Suppressor macrophage (primary cell): ENCODE results near the gene JMJD4.

Experiments used
- DNase-seq, 4 experiments: peaks; one replicate each; pipeline ENCODE4 v3.0.0-alpha.2; 2020 to 2022
- total RNA-seq, 17 experiments: gene quantifications; one replicate each; lab custom pipeline; 2026; ENCODE audit warnings: mixed read lengths in 6 of 17, inconsistent platforms in 3 of 17; lab: John Stamatoyannopoulos, UW

The JMJD4 gene
- total RNA-seq: 6.8 to 29.4 (median 17.2) reads per million in 17 experiments

GRCh38 chr1:227734856-227735538 is at the start of gene JMJD4, which contains the start of gene SNAP47:
TSS of gene JMJD4 (minus strand) at chr1:227735302. CDS start at chr1:227735273, 29 bp downstream.
TSS of gene SNAP47 (plus strand) at chr1:227735435. CDS start at chr1:227747737, 12,302 bp downstream.
- DNase-seq: peak; percentile 94 to 97 (median 96)

DNA sequence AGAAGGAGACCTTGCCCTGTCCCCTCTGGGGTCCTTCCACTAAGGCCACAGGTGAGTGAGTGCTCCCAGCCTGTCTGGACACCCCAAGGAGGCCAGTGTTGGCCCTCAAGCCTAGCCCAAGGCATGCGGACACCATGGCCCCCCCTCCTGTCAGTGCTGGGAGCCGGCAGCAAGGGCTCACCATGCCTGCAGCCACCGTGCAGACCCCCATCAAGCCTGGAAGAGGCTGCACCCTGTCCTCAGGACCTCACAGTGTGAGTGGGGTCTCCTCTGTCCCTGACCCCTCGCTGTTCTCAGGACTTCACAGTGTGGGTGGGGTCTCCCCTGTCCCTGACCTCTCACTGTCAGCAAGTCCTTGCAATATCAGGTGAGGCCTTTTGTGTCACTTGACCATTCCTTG is 47.1 kb upstream of the JMJD4 start:
- no peak for DNase-seq

- DNase-seq: no peak
These were observed 46.3 kb upstream of the JMJD4 start for GRCh38 chr1:227781314-227781930.

GRCh38 chr1:227780101-227781044 is 45.3 kb upstream of the JMJD4 start:
- DNase-seq: no peak

GRCh38 chr1:227779685-227780084 is 44.6 kb upstream of the JMJD4 start:
- no peak for DNase-seq

DNA sequence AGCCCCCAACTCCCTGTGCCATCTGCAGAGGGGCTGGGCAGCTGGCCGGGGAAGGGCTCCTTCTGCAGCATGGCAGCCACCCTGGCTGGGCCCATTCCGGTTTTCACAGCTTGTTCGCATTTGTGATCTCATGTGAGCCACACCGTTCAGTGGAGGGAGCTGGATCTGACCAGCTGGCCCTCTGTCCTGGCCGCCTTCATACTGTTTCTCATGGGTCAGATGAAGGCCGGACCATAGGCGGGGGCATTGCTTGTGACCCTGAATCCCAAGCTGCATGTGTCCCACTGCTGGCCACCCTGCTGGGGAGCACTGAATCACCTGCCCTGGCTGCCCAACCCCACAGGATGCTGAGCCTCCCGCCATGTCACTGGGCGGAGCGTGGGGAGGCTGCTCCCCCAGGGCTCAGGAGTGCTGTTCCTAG is 43.9 kb upstream of the JMJD4 start:
- no peak for DNase-seq

DNA sequence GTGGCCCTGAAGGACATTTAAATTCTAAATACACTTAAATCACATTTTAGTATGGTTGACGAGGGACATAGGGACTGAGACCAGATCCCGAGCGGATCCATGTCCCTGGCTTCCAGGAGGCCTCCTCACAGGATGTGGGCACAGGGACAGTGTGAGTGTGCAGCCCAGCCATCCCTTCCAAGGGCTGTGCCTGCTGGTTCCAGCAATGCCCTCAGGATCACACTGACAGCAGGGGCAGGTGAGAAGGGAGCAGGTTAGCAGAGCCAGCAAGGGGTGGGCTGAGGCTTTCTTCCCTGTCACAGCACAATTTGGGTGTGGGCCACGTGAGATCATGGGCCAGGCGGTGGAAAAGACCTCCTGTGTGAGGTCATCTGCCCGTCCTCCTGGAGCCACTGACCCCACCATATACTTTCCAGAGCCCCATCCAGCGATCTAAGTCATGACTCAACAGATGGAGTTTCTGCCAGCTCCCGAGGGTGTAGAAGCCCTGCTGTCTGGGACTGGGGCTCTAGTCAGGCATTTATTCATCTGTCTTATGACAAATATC is 43.4 kb upstream of the JMJD4 start:
- DNase-seq: no peak

- DNase-seq: no peak
These were observed 42.5 kb upstream of the JMJD4 start for GRCh38 chr1:227777646-227778045.

- DNase-seq: no peak
These were observed 42.1 kb upstream of the JMJD4 start for GRCh38 chr1:227777156-227777555.

GRCh38 chr1:227776331-227776771 is 41.2 kb upstream of the JMJD4 start:
- no peak for DNase-seq

- no peak for DNase-seq
These were observed 40.7 kb upstream of the JMJD4 start for GRCh38 chr1:227775841-227776240.

- DNase-seq: no peak
These were observed 39.9 kb upstream of the JMJD4 start for GRCh38 chr1:227774821-227775661.

GRCh38 chr1:227774051-227774731 is 39.1 kb upstream of the JMJD4 start:
- DNase-seq: no peak

GRCh38 chr1:227773558-227773957 is 38.5 kb upstream of the JMJD4 start:
- no peak for DNase-seq

DNA sequence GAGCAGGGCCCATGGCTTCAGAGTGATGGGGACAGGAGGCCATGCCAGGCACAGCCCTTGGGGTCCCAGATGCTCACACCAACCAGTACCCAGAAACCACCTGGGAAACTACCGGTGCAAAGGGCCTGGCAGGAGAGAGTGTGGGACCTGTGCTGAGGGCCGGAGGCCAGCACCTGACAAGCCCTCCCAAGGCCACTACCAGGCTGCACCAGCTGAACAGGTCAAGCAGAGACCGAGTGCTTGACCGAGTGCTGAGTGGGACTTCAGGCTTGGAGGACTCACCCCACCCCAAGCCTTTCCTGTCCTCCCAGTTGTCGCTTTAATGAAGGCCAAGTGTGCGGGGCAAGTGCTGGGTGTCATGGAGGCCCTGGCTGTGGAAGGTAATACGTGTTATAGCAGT is 36.7 kb upstream of the JMJD4 start:
- DNase-seq: no peak

DNA sequence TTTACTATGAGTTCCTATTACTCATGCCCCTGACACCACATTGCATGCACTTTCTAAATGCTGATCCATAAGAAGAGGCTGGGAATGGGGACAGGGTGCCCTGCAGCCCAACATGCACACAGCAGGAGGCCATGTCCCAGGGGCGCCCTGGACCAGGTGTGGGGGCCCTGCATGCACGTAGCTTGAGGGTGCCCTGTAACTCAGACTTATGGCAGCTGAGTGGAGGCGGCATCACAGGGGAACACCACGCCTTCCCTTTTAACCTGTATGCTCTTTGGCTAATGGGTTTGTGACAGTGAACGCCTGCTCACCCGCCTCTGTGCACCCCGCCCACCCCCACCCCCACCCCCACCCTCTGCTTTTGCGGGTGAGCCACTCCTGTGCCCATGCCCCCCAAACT is 36.2 kb upstream of the JMJD4 start:
- no peak for DNase-seq

GRCh38 chr1:227770812-227771211 is 35.7 kb upstream of the JMJD4 start:
- no peak for DNase-seq

GRCh38 chr1:227769936-227770494 is 34.9 kb upstream of the JMJD4 start:
- DNase-seq: no peak

- no peak for DNase-seq
These were observed 34.2 kb upstream of the JMJD4 start for GRCh38 chr1:227769047-227769935.

DNA sequence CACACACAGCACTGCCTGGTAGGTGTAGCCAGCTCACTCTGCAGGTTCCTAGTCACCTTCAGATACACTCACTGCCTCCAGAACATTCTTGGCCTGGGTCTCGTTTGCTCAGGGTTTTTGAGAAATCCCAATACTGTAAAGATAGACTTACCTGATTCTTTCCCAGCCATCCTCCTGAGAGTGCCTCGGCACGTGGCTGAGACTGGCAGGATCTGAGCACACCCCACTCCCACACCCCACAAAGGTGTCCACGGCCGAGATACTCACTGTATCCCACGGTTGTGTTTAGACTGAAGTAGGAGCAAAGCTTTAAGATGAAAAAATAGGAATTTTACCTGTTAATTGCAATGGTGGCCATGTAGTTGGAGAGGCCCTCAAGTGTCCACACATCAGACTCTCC is 33.5 kb upstream of the JMJD4 start:
- no peak for DNase-seq
